ENCODE data around the gene CDV3.

DNA sequence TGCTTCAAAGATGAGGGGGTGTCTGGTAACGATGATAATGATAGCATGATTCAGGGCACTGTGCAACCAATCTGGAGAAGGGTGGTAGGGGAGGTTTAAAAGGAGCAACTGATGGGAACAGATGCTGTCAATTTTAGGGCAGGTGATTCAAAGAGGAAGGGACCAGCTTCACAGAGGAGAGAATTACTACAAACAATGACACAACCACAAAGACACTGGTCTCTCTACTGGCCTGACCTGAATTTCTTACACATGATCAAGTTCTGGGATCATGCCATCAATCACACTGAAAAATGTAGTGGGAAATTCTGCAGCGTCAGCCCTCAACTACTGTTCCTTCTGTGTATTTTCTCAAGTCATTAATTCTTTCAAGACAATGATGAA, 2.6 kb upstream of the CDV3 start:
- no peak for TF ChIP-seq TAF1 (IDR thresholded peaks at IDR 0.05; ENCODE audit: low read depth)
- TF ChIP-seq, protein P1, sequence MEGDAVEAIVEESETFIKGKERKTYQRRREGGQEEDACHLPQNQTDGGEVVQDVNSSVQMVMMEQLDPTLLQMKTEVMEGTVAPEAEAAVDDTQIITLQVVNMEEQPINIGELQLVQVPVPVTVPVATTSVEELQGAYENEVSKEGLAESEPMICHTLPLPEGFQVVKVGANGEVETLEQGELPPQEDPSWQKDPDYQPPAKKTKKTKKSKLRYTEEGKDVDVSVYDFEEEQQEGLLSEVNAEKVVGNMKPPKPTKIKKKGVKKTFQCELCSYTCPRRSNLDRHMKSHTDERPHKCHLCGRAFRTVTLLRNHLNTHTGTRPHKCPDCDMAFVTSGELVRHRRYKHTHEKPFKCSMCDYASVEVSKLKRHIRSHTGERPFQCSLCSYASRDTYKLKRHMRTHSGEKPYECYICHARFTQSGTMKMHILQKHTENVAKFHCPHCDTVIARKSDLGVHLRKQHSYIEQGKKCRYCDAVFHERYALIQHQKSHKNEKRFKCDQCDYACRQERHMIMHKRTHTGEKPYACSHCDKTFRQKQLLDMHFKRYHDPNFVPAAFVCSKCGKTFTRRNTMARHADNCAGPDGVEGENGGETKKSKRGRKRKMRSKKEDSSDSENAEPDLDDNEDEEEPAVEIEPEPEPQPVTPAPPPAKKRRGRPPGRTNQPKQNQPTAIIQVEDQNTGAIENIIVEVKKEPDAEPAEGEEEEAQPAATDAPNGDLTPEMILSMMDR (IDR thresholded peaks at IDR 0.05; ENCODE audit: poor library complexity, severe bottlenecking), result no peak
- TF ChIP-seq EZH2 (IDR thresholded peaks at IDR 0.05; ENCODE audit: borderline replicate concordance, insufficient read depth, low read length, poor library complexity, severe bottlenecking), result no peak
- TF ChIP-seq REST (IDR thresholded peaks at IDR 0.05; ENCODE audit: borderline replicate concordance), result no peak
- TF ChIP-seq MXI1 (conservative IDR thresholded peaks at IDR 0.05; ENCODE audit: poor library complexity, severe bottlenecking), result no peak
- TF ChIP-seq EP300 (conservative IDR thresholded peaks at IDR 0.05; ENCODE audit: poor library complexity, severe bottlenecking), result no peak
- TF ChIP-seq SMC3 (conservative IDR thresholded peaks at IDR 0.05; ENCODE audit: poor library complexity), result no peak
